ENCODE results near the gene PLEKHA7.
A peak's percentile ranks its signal among the peaks of the same experiment; 100 is the strongest.

The PLEKHA7 gene

GRCh38 chr11:16767957-16768356, 246.3 kb downstream of the PLEKHA7 start:
- DNase-seq = no peak

GRCh38 chr11:16767137-16767536, 247.1 kb downstream of the PLEKHA7 start:
- DNase-seq = no peak

GRCh38 chr11:16764888-16765287, 249.3 kb downstream of the PLEKHA7 start:
- DNase-seq = no peak

- DNase-seq = no peak
Measured at GRCh38 chr11:16763746-16764145, 250.5 kb downstream of the PLEKHA7 start.

GRCh38 chr11:16759857-16760508, 254.2 kb downstream of the PLEKHA7 start:
- no peak for DNase-seq

- no peak for DNase-seq
Measured at GRCh38 chr11:16758382-16759024, 255.7 kb downstream of the PLEKHA7 start.

GRCh38 chr11:16750417-16750816, 263.8 kb downstream of the PLEKHA7 start:
- no peak for DNase-seq

- no peak for DNase-seq
Measured at GRCh38 chr11:16749666-16750065, 264.5 kb downstream of the PLEKHA7 start.

- no peak for DNase-seq
Measured at GRCh38 chr11:16749092-16749491, 265.1 kb downstream of the PLEKHA7 start.

GRCh38 chr11:16745950-16746605, 268.1 kb downstream of the PLEKHA7 start:
- DNase-seq = no peak

- no peak for DNase-seq
Measured at GRCh38 chr11:16744128-16744725, 270.0 kb downstream of the PLEKHA7 start.

- DNase-seq = no peak
Measured at GRCh38 chr11:16743478-16743877, 270.7 kb downstream of the PLEKHA7 start.

GRCh38 chr11:16741473-16741872, 272.7 kb downstream of the PLEKHA7 start:
- no peak for DNase-seq

GRCh38 chr11:16738947-16739815, 275.0 kb downstream of the PLEKHA7 start:
- DNase-seq = peak; percentile 26 to 46

GRCh38 chr11:16738193-16738946, 275.8 kb downstream of the PLEKHA7 start, which contains the start of gene C11orf58:
Gene C11orf58 (plus strand): TSS chr11:16738647. CDS start chr11:16738779, 132 bp downstream.
- peak; percentile 99 for DNase-seq

- no peak for DNase-seq
Measured at GRCh38 chr11:16737818-16738192, 276.4 kb downstream of the PLEKHA7 start.

Data from NCI-H526 (cell line).